Progenitor cell of endocrine pancreas (in vitro differentiated cells): ENCODE results near the gene ZSCAN30. TPM values are rescaled to one million over a fixed set of nuclear protein-coding genes. Genes with fewer than 3 reads are reported as not detected.

Source experiments
- DNase-seq: peaks from one replicate; pipeline ENCODE4 v3.0.0; 2021; ENCODE audit warnings: low spot score; ENCODE audit not compliant: unreplicated experiment
- H3K27ac Mint-ChIP-seq: 2 replicates; pipeline ENCODE4 v1.8.0; 2021; ENCODE audit warnings: mild to moderate bottlenecking, moderate library complexity, mixed read lengths
- H3K27me3 Mint-ChIP-seq: 2 replicates; pipeline ENCODE4 v1.8.0; 2021; ENCODE audit warnings: mixed read lengths
- H3K36me3 Mint-ChIP-seq: 2 replicates; pipeline ENCODE4 v1.8.0; 2022; ENCODE audit warnings: mixed read lengths; ENCODE audit not compliant: insufficient read depth
- H3K4me1 Mint-ChIP-seq: 2 replicates; pipeline ENCODE4 v1.8.0; 2021; ENCODE audit warnings: low read depth, mixed read lengths
- H3K4me3 Mint-ChIP-seq: 2 replicates; pipeline ENCODE4 v1.8.0; 2021; ENCODE audit warnings: low read depth, mild to moderate bottlenecking, moderate library complexity, mixed read lengths
- H3K9me3 Mint-ChIP-seq: 2 replicates; pipeline ENCODE4 v1.8.0; 2021; ENCODE audit warnings: low read depth, mixed read lengths
- total RNA-seq: library from RNA; stranded (reverse); gene quantifications from 2 replicates; pipeline ENCODE4 v1.2.1, GENCODE V29; 2021
- TF ChIP-seq, protein P1 (sequence below): fragments of 200-600 bp; sonication (generic); IDR thresholded peaks from one replicate; pipeline ENCODE4 v1.5.0; 2021; ENCODE audit warnings: antibody characterized with exemption, mild to moderate bottlenecking; ENCODE audit not compliant: unreplicated experiment

The ZSCAN30 gene
- total RNA-seq, 1 donor from 2014 or later = 27.1 TPM

DNA sequence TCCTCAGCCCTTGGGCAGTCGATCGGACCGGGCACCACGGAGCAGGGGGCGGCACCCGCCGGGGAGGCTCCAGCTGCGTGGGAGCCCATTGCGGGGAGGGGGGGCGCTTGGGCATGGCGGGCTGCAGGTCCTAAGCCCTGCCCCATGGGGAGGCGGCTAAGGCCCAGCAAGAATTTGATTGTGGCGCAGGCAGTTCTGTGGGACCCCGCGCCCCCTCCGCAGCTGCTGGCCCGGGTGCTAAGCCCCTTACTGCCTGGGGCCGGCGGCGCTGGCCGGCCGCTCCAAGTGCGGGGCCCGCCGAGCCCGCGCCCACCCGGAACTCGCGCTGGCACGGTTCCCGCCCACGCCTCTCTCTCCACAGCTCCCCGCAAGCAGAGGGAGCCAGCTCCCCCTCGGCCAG, 18.4 kb downstream of the ZSCAN30 start:
- Mint-ChIP-seq H3K27ac (no peak overlapping the region), H3K9me3 (peaks cover 42% of the 10 kb centered on the region), H3K36me3 (peaks cover 45% of the 10 kb centered on the region), H3K4me1 (no peaks in the 10 kb centered on the region), H3K27me3 (no peaks in the 10 kb centered on the region), H3K4me3 (no peak overlapping the region)
- TF ChIP-seq, protein P1, sequence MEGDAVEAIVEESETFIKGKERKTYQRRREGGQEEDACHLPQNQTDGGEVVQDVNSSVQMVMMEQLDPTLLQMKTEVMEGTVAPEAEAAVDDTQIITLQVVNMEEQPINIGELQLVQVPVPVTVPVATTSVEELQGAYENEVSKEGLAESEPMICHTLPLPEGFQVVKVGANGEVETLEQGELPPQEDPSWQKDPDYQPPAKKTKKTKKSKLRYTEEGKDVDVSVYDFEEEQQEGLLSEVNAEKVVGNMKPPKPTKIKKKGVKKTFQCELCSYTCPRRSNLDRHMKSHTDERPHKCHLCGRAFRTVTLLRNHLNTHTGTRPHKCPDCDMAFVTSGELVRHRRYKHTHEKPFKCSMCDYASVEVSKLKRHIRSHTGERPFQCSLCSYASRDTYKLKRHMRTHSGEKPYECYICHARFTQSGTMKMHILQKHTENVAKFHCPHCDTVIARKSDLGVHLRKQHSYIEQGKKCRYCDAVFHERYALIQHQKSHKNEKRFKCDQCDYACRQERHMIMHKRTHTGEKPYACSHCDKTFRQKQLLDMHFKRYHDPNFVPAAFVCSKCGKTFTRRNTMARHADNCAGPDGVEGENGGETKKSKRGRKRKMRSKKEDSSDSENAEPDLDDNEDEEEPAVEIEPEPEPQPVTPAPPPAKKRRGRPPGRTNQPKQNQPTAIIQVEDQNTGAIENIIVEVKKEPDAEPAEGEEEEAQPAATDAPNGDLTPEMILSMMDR = no peak
- DNase-seq = no peak

DNA sequence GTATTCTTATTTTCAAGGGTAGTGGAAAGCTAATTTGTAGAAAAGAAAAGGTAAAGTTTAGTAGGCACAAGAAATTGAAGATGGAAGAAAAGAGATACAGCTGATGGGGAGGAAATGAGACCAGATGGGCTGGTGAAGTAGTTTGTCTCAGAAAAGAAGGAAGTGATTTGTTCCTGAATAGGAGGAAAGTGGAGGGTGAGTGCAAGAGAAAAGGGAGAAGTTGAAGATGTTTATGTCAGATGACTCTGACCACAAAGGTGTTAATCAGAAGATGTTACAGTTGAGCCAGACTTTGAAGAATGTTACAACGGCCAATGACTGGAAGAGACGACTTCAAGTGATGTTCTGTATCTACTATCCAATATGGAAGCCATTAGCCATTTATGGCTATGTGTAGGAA, 21.2 kb downstream of the ZSCAN30 start:
- Mint-ChIP-seq H3K27me3 (no peaks in the 10 kb centered on the region), H3K9me3 (peaks cover 31% of the 10 kb centered on the region), H3K36me3 (peaks cover 45% of the 10 kb centered on the region), H3K4me1 (no peaks in the 10 kb centered on the region), H3K27ac (no peak overlapping the region), H3K4me3 (no peak overlapping the region)
- TF ChIP-seq, protein P1 = no peak
- no peak for DNase-seq

DNA sequence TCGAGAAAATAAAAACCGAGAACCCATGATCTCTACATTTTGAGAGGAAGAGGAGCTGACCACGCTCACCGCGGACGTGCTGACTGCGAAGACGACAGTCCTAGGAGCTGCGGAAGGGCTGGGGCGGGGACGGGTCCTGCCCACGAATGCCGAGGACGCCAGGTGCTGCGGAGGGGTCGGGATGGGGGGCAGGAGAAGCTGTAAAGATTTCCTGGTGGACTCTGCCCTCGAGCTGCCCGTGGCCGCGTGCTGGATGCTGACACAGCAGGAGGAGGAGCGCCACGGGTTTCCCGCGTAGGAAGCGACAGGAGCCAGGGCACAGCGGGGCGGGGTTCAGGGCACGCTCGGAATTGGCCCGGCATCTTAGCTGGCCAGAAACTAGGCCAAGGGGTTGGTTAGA, 22.2 kb downstream of the ZSCAN30 start:
- Mint-ChIP-seq H3K9me3 (peaks cover 26% of the 10 kb centered on the region), H3K27ac (no peak overlapping the region), H3K4me1 (no peaks in the 10 kb centered on the region), H3K36me3 (peaks cover 43% of the 10 kb centered on the region), H3K4me3 (no peak overlapping the region), H3K27me3 (no peaks in the 10 kb centered on the region)
- no peak for DNase-seq
- TF ChIP-seq, protein P1 = no peak

DNA sequence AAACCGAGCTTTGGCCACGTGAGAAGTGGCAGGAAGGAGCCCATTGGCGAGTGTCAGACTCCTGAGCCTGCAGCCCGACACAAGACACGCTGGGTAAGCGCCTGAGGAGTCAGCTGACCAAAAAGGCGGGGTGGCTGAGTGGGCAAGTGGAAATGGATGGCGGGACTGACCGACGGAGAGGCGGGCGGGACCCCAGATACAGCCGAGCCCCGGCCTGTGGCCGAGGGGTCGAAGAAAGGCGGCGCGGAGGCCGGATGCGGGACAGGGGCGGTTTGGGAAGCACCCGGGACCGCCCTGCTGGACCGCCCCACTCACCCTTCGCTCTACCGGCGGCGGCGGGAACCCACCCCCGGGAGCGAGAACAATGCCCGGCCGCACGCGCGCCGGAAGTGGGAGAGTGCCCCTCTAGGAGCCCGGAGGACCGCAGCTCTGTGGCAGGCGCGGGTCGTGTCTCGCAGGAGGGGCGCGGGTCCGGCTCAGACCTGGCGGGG, 22.8 kb downstream of the ZSCAN30 start:
- TF ChIP-seq, protein P1 = no peak
- no peak overlapping the region for H3K4me3 Mint-ChIP-seq
- no peaks in the 10 kb centered on the region for H3K27me3 Mint-ChIP-seq
- peaks cover 23% of the 10 kb centered on the region for H3K9me3 Mint-ChIP-seq
- no peaks in the 10 kb centered on the region for H3K4me1 Mint-ChIP-seq
- peaks cover 38% of the 10 kb centered on the region for H3K36me3 Mint-ChIP-seq
- no peak for DNase-seq
- H3K27ac Mint-ChIP-seq = no peak overlapping the region

DNA sequence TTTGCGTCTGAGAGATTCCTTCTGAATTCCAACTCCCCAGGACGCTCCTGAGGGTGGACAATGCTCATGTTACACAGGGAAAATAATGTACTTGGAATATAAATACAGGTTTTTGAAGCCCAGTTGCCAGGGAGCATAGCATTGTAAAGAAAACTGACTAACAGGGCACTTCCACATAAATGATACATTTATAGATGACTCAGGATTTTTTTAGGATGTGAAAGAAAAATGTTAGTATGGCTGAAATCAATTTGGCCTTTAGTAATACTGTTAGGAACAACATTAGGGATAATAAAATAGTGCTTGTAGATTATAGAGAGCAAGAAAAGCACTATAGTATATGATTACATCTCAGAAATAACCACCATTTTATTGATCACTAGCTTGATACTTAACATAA, 25.6 kb downstream of the ZSCAN30 start:
- Mint-ChIP-seq H3K27me3 (no peaks in the 10 kb centered on the region), H3K9me3 (peaks cover 20% of the 10 kb centered on the region), H3K4me1 (no peaks in the 10 kb centered on the region), H3K4me3 (no peak overlapping the region), H3K27ac (no peak overlapping the region), H3K36me3 (peaks cover 48% of the 10 kb centered on the region)
- DNase-seq = no peak
- TF ChIP-seq, protein P1 = no peak
